ENCODE data around the gene GALNT13.

GRCh38 chr2:154306266-154306970, 434.7 kb downstream of the GALNT13 start:
- TF ChIP-seq CTCF (IDR thresholded peaks at IDR 0.05; ENCODE audit: low read depth, low read length) (no peak), EZH2phosphoT487 (IDR thresholded peaks at IDR 0.05; ENCODE audit: low read depth) (no peak)

All from OCI-LY3 (cell line).